MCF 10A (cell line): ENCODE results near the gene DIPK1A. TPM values are rescaled to one million over a fixed set of nuclear protein-coding genes. Genes with fewer than 3 reads are reported as not detected.

ENCODE experiments used
- BruUV-seq: library from RNA; stranded (reverse); fragments of 400-500 nt; replicated peaks from 2 replicates; lab custom pipeline; 2021; lab: Mats Ljungman, UMichigan
- CTCF ChIA-PET: fragments of 300-600 bp; sonication (Branson Sonifier 250); formaldehyde crosslinking; extraction: SDS; loops from one replicate; lab custom pipeline; 2021; ENCODE audit warnings: antibody characterized with exemption, inconsistent platforms; lab: Yijun Ruan, JAX
- POLR2A ChIA-PET: fragments of 300-600, 350-650 bp; sonication (Branson Sonifier 250); formaldehyde crosslinking; extraction: SDS; loops from one replicate; lab custom pipeline; 2020; ENCODE audit warnings: antibody characterized with exemption, inconsistent platforms; lab: Yijun Ruan, JAX
- DNase-seq: peaks from one replicate; pipeline ENCODE4 v3.0.0-alpha.2; 2018; ENCODE audit not compliant: unreplicated experiment
- H3K27ac Mint-ChIP-seq: one replicate; pipeline ENCODE4 v1.8.0; 2022; ENCODE audit warnings: mild to moderate bottlenecking, low read depth, mixed read lengths; ENCODE audit not compliant: unreplicated experiment
- H3K27me3 Mint-ChIP-seq: one replicate; pipeline ENCODE4 v1.8.0; 2022; ENCODE audit warnings: mixed read lengths; ENCODE audit not compliant: insufficient read depth, unreplicated experiment
- H3K36me3 Mint-ChIP-seq: one replicate; pipeline ENCODE4 v1.8.0; 2022; ENCODE audit warnings: mild to moderate bottlenecking, moderate library complexity, mixed read lengths; ENCODE audit not compliant: insufficient read depth, unreplicated experiment
- H3K4me1 Mint-ChIP-seq: one replicate; pipeline ENCODE4 v1.8.0; 2022; ENCODE audit warnings: mixed read lengths; ENCODE audit not compliant: insufficient read depth, unreplicated experiment
- H3K4me3 Mint-ChIP-seq: one replicate; pipeline ENCODE4 v1.8.0; 2022; ENCODE audit warnings: mild to moderate bottlenecking, moderate library complexity, mixed read lengths; ENCODE audit not compliant: unreplicated experiment
- H3K9me3 Mint-ChIP-seq: one replicate; pipeline ENCODE4 v1.8.0; 2022; ENCODE audit warnings: mixed read lengths; ENCODE audit not compliant: unreplicated experiment
- intact Hi-C: fragments of 100-400 bp; cut with micrococcal nuclease; formaldehyde crosslinking; loops from 2 replicates; pipeline ENCODE4 v1.14.1; 2022
- total RNA-seq: library from RNA; stranded (reverse); gene quantifications from 2 replicates; pipeline ENCODE4 v1.2.3, GENCODE V29; 2022
- TF ChIP-seq, protein P1 (sequence below): fragments of 200-600 bp; IDR thresholded peaks from one replicate; pipeline ENCODE4 v1.8.0; 2022; ENCODE audit warnings: antibody characterized with exemption, mild to moderate bottlenecking; ENCODE audit not compliant: unreplicated experiment

Gene DIPK1A
- total RNA-seq, 1 experiment from 2014 or later = 3.8 TPM

DNA sequence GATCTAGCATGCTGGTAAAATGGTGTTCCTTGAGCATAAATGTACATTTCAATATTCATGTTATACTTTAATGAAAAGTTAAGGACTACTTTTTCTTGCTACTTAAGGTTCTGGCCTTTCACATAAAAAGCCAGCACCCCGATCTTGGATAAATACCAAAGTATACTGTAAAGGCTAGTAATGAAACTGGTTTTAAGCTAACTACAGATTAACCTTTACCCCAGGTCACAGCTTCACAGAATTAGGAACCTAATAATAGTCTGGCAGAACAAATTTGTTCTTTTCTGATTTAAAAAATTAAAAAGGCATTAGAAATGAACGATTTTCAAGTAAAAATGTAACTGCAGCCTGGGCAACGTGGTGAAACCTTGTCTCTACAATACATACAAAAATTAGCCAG lies 23.5 kb downstream of the DIPK1A start:
- Mint-ChIP-seq H3K4me1 (peaks cover 6% of the 10 kb centered on the region), H3K27me3 (no peaks in the 10 kb centered on the region), H3K9me3 (peaks cover 7% of the 10 kb centered on the region), H3K4me3 (no peak overlapping the region), H3K27ac (no peak overlapping the region), H3K36me3 (no peaks in the 10 kb centered on the region)
- TF ChIP-seq, protein P1, sequence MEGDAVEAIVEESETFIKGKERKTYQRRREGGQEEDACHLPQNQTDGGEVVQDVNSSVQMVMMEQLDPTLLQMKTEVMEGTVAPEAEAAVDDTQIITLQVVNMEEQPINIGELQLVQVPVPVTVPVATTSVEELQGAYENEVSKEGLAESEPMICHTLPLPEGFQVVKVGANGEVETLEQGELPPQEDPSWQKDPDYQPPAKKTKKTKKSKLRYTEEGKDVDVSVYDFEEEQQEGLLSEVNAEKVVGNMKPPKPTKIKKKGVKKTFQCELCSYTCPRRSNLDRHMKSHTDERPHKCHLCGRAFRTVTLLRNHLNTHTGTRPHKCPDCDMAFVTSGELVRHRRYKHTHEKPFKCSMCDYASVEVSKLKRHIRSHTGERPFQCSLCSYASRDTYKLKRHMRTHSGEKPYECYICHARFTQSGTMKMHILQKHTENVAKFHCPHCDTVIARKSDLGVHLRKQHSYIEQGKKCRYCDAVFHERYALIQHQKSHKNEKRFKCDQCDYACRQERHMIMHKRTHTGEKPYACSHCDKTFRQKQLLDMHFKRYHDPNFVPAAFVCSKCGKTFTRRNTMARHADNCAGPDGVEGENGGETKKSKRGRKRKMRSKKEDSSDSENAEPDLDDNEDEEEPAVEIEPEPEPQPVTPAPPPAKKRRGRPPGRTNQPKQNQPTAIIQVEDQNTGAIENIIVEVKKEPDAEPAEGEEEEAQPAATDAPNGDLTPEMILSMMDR = no peak
- ChIA-PET CTCF (interaction anchor here (0.7 kb wide), 1 partner anchor 693 kb away, joined by 3 read pairs; no protein-coding TSS in a partner anchor), POLR2A (no interaction called here)
- intact Hi-C loops = no loop called here
- no TSS peak for BruUV-seq
- no peak for DNase-seq

DNA sequence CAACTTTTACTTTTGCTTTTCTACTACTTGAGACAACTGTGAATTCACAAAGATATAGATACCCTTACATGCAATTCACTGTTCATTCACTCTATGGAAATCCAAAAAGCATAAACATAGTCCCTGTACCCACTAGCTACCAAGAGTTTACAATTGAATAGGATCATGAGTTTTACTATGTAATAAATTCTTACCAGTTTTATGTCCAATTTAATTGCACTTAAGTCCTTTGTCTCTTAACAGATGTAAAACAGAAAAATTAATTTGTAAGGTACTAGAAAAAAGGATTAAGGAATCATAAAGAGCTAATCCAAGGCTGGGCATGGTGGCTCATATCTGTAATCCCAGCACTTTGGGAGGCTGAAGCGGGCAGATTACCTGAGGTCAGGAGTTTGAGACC lies 24.4 kb downstream of the DIPK1A start:
- H3K27me3 Mint-ChIP-seq = no peaks in the 10 kb centered on the region
- H3K9me3 Mint-ChIP-seq = peaks cover 7% of the 10 kb centered on the region
- CTCF ChIA-PET = interaction anchor here (1.0 kb wide), 1 partner anchor 77 kb away, joined by 5 read pairs; no protein-coding TSS in a partner anchor
- DNase-seq = no peak
- TF ChIP-seq, protein P1 = no peak
- no peak overlapping the region for H3K27ac Mint-ChIP-seq
- intact Hi-C loops = no loop called here
- peaks cover 6% of the 10 kb centered on the region for H3K4me1 Mint-ChIP-seq
- no TSS peak for BruUV-seq
- H3K4me3 Mint-ChIP-seq = no peak overlapping the region
- H3K36me3 Mint-ChIP-seq = no peaks in the 10 kb centered on the region
- POLR2A ChIA-PET = no interaction called here

DNA sequence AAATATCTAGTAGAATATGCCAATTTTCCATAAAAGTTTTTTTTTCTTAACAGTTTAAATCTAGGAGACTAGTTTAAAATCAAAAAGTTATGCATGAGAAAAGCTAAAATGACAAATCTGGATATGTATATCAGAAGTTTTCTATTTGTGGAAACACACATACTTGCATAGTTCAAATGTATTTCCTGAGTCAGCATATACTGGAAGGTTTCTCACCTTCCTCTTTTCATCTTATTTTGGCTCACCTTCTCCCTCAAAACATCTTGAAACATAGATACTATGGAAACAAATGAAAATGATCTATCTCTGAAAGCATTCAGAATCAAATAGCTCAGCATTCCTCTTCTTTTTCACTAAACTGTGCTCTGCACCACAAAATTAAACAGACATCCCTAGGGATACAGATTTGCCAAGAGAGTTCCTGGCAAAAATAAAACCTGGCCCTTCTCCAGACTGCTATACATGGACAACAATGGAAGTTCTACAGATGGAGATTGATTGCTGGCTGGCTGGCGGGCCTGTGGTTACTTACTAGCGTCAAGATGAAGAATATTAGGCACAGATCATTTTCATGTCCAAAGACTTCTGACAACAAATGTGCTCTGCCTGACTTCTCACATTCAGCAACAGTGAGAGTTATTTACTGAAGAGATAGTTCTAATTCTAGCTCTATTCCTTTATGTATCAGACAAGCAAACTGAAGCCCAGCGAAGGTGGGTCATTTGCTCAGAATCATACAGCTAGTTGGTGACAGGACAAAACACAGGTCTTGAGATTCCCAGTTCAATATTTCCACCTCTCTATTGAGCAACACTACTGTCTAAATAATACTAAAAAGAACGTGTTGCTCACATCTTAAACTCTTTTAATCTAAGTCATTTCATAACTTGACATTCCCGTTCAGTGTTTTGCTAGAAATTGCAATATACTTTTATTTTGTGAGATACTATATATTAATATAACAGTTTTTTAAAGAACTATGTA lies 26.6 kb downstream of the DIPK1A start:
- TF ChIP-seq, protein P1 = no peak
- intact Hi-C loops = no loop called here
- peaks cover 6% of the 10 kb centered on the region for H3K4me1 Mint-ChIP-seq
- BruUV-seq = no TSS peak
- DNase-seq = peak; percentile 49
- ChIA-PET POLR2A (interaction anchor here (1.0 to 1.5 kb wide), 4 partner anchors 9 to 103 kb away, joined by 3 to 6 read pairs (median 4); partner anchors contain the start of gene RPL5), CTCF (interaction anchor here (0.8 to 1.3 kb wide), 4 partner anchors 13 to 76 kb away, joined by 3 to 4 read pairs (median 3); no protein-coding TSS in a partner anchor)
- no peaks in the 10 kb centered on the region for H3K9me3 Mint-ChIP-seq
- H3K27me3 Mint-ChIP-seq = no peaks in the 10 kb centered on the region
- no peak overlapping the region for H3K4me3 Mint-ChIP-seq
- H3K27ac Mint-ChIP-seq = no peak overlapping the region
- no peaks in the 10 kb centered on the region for H3K36me3 Mint-ChIP-seq

DNA sequence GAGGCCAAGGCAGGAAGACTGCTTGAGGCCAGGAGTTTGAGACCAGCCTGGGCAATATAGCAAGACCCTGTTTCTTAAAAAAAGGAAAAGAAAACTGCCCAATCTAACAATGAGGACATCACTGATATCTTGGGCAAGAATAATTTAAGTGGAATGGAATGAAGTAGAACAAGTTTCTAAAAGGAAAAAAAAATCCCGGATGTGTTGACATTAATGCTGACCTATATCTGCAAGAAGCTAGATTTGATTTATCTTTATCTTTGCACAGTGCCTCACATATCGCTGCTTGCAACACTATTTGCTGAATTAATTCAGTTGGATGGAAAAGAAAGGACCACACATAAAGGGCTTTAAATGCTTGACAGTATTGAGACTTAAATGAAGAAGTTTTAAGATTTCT lies 27.8 kb downstream of the DIPK1A start:
- no peaks in the 10 kb centered on the region for H3K27me3 Mint-ChIP-seq
- CTCF ChIA-PET = interaction anchor here (1.1 kb wide), 1 partner anchor 75 kb away, joined by 4 read pairs; no protein-coding TSS in a partner anchor
- POLR2A ChIA-PET = no interaction called here

More for the DNA sequence above, 27.8 kb downstream of the DIPK1A start:
- TF ChIP-seq, protein P1 = no peak
- H3K4me3 Mint-ChIP-seq = no peak overlapping the region
- H3K9me3 Mint-ChIP-seq = no peaks in the 10 kb centered on the region
- no peak for DNase-seq
- intact Hi-C loops = no loop called here
- no peak overlapping the region for H3K27ac Mint-ChIP-seq
- H3K36me3 Mint-ChIP-seq = no peaks in the 10 kb centered on the region
- no TSS peak for BruUV-seq
- peaks cover 6% of the 10 kb centered on the region for H3K4me1 Mint-ChIP-seq
